ENCODE data around the gene TLE6. TPM values are rescaled to one million over a fixed set of nuclear protein-coding genes. Genes with fewer than 3 reads are reported as not detected.
"Not testable (repeated sequence)": the region's sequence is repeated elsewhere in the genome, so short reads cannot be mapped to it uniquely, and the experiment has no call there.

TLE6 gene
- total RNA-seq, 1 donor from 2014 or later: 0.55 TPM

DNA sequence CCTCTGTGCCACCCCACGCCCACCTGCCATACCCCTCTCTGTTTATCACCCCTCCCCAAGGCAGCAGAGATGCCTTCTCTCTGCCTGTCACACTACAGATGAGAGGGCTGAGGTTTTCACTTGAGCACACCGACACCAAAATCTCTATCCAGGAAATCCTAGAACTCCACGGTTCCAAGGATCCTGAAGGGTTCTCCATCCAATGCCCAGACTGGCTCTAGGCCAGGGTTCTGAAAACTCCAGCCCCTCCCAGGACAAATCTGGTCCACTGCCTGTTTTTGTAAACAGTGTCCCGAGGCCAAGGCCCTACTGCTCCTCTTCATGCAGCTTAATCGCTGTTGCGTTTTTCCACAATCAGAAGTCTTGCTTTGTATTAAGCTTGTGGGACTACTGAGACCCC is 31.6 kb downstream of the TLE6 start:
- DNase-seq (ENCODE audit: low spot score): no peak
- H3K27me3 Mint-ChIP-seq (ENCODE audit: low read depth): no peaks in the 10 kb centered on the region
- H3K4me1 Mint-ChIP-seq (ENCODE audit: low read depth): no peaks in the 10 kb centered on the region
- H3K27ac Mint-ChIP-seq (ENCODE audit: unreplicated experiment): no peak overlapping the region
- TF ChIP-seq, protein P1, sequence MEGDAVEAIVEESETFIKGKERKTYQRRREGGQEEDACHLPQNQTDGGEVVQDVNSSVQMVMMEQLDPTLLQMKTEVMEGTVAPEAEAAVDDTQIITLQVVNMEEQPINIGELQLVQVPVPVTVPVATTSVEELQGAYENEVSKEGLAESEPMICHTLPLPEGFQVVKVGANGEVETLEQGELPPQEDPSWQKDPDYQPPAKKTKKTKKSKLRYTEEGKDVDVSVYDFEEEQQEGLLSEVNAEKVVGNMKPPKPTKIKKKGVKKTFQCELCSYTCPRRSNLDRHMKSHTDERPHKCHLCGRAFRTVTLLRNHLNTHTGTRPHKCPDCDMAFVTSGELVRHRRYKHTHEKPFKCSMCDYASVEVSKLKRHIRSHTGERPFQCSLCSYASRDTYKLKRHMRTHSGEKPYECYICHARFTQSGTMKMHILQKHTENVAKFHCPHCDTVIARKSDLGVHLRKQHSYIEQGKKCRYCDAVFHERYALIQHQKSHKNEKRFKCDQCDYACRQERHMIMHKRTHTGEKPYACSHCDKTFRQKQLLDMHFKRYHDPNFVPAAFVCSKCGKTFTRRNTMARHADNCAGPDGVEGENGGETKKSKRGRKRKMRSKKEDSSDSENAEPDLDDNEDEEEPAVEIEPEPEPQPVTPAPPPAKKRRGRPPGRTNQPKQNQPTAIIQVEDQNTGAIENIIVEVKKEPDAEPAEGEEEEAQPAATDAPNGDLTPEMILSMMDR (IDR thresholded peaks at IDR 0.05): no peak
- peaks cover 3% of the 10 kb centered on the region for H3K36me3 Mint-ChIP-seq (ENCODE audit: low read depth)
- H3K9me3 Mint-ChIP-seq (ENCODE audit: low read depth): no peaks in the 10 kb centered on the region
- H3K4me3 Mint-ChIP-seq (ENCODE audit: unreplicated experiment): no peak overlapping the region

DNA sequence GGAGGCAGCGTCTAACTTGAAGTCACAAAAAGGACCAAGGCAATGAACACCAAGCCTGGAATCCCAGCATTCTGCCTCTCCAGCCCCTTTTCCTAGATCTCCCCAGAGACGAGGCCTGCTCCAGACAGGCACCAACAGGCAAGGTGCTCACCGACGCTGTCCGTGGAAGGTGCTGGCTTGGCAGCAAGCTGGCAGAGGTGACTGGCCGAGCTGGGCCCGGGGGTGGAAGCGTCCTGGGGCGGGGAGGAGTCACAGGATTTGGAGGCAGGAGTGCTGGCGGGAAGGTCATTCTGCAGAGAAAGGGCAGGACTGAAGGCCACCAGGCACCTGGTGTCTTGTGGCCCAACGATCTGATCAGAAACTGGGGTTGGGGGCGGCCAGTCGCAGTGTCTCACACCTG is 33.5 kb downstream of the TLE6 start:
- H3K27ac Mint-ChIP-seq (ENCODE audit: unreplicated experiment): no peak overlapping the region
- H3K4me1 Mint-ChIP-seq (ENCODE audit: low read depth): no peaks in the 10 kb centered on the region
- no peaks in the 10 kb centered on the region for H3K27me3 Mint-ChIP-seq (ENCODE audit: low read depth)
- TF ChIP-seq, protein P1 (IDR thresholded peaks at IDR 0.05): no peak
- H3K9me3 Mint-ChIP-seq (ENCODE audit: low read depth): no peaks in the 10 kb centered on the region
- H3K36me3 Mint-ChIP-seq (ENCODE audit: low read depth): peaks cover 3% of the 10 kb centered on the region
- no peak overlapping the region for H3K4me3 Mint-ChIP-seq (ENCODE audit: unreplicated experiment)
- DNase-seq (ENCODE audit: low spot score): no peak

DNA sequence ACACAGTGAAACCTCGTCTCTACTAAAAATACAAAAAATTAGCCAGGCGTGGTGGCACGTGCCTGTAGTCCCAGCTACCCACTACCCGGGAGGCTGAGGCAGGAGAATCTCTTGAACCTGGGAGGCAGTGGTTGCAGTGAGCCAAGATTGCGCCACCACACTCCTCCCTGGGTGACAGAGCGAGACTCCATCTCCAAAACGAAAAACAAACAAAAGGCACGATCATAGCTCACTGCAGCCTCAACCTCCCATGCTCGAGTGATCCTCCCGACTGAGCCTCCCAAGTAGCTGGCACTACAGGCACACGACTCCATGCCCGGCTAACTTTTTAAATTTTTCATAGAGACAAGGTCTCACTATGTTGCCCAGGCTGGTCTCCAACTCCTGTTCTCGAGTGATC is 34.7 kb downstream of the TLE6 start:
- H3K27me3 Mint-ChIP-seq (ENCODE audit: low read depth); H3K9me3 Mint-ChIP-seq (ENCODE audit: low read depth); H3K4me3 Mint-ChIP-seq (ENCODE audit: unreplicated experiment); H3K27ac Mint-ChIP-seq (ENCODE audit: unreplicated experiment); H3K4me1 Mint-ChIP-seq (ENCODE audit: low read depth); DNase-seq (ENCODE audit: low spot score); H3K36me3 Mint-ChIP-seq (ENCODE audit: low read depth): not testable (repeated sequence)

DNA sequence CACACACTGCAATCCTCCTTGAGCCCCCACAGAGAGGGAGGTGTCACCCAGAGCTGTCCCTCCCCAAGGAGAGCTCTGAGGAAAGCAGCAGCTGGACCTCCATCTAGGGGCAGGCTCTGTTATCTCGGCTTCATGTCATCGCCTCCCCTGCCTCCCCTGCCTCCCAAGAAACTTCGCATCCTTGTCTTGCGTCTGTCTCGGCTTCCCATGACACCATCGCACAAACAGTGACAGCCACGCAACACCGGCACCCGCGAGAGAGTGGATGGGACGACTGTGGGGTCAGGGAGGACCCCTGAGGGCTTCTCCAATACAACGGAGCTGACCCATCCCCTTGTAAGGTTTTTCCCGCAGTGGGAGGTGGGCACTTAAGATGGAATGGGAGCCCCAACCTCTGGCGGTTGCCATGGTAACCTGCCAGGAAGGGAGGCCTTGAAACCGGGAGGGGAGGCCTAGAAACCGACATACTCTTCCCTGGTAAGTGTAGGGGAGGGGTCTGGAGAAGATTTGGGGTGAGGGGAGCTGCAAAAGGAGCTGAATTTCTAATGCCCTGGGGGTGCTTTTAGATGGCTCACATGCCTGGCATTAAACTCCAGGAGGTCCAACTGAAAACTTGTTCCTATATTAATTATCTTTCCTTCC is 35.4 kb downstream of the TLE6 start:
- Mint-ChIP-seq H3K4me1 (ENCODE audit: low read depth) (no peaks in the 10 kb centered on the region), H3K27me3 (ENCODE audit: low read depth) (no peaks in the 10 kb centered on the region), H3K36me3 (ENCODE audit: low read depth) (peaks cover 2% of the 10 kb centered on the region), H3K9me3 (ENCODE audit: low read depth) (no peaks in the 10 kb centered on the region), H3K27ac (ENCODE audit: unreplicated experiment) (no peak overlapping the region), H3K4me3 (ENCODE audit: unreplicated experiment) (no peak overlapping the region)
- DNase-seq (ENCODE audit: low spot score): no peak
- TF ChIP-seq, protein P1 (IDR thresholded peaks at IDR 0.05): no peak

DNA sequence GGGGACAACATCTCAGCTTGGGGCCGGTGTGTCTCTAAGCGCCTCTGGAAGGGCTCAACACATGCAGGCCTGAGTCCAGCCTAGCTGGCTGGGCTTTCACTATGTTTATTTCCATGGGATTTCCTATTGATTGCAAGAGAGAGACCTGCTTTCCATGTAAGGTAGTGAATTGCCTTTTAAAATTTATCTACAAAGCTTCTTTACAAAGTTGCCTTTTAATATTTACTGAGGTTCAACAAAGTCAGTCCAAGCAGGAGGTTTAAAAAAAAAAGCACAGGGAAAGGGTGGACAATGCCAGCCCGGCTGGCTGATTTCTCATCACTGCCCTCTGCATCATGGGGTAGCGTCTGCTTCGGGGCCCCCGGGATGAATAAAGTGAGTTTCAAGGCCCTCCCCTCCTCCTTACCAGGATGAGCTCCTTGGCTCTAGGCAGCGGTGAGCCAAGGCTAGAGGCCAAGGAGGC is 35.9 kb downstream of the TLE6 start:
- no peaks in the 10 kb centered on the region for H3K27me3 Mint-ChIP-seq (ENCODE audit: low read depth)
- H3K36me3 Mint-ChIP-seq (ENCODE audit: low read depth): peaks cover 2% of the 10 kb centered on the region
- H3K9me3 Mint-ChIP-seq (ENCODE audit: low read depth): no peaks in the 10 kb centered on the region
- H3K4me3 Mint-ChIP-seq (ENCODE audit: unreplicated experiment): no peak overlapping the region
- no peak overlapping the region for H3K27ac Mint-ChIP-seq (ENCODE audit: unreplicated experiment)
- no peak for DNase-seq (ENCODE audit: low spot score)
- TF ChIP-seq, protein P1 (IDR thresholded peaks at IDR 0.05): no peak
- H3K4me1 Mint-ChIP-seq (ENCODE audit: low read depth): no peaks in the 10 kb centered on the region

DNA sequence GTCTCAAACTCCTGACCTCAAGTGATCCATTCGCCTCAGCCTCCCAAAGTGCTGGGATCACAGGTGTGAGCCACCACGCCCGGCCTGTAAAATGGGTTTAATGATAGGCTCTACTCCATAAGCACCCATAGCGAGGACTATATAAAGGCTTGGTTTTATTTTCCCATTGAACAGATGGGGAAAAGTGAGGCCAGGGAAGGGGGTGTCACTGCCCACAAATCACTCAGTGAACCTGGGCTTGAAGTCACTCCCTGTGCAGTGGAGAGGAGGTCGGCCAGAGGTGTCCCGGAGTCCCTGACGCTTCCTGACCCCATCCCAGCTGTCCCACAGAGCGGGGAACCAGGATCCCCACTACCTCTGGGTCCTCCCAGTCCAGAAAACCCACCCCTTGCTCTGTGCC is 36.8 kb downstream of the TLE6 start:
- no peak for DNase-seq (ENCODE audit: low spot score)
- TF ChIP-seq, protein P1 (IDR thresholded peaks at IDR 0.05): no peak
- Mint-ChIP-seq H3K4me3 (ENCODE audit: unreplicated experiment) (no peak overlapping the region), H3K4me1 (ENCODE audit: low read depth) (no peaks in the 10 kb centered on the region), H3K36me3 (ENCODE audit: low read depth) (peaks cover 2% of the 10 kb centered on the region), H3K27me3 (ENCODE audit: low read depth) (no peaks in the 10 kb centered on the region), H3K9me3 (ENCODE audit: low read depth) (no peaks in the 10 kb centered on the region), H3K27ac (ENCODE audit: unreplicated experiment) (no peak overlapping the region)

Data from chondrocyte (in vitro differentiated cells).